GM18909 (cell line): ENCODE measurements around the gene DDHD1.

Source experiments
- ATAC-seq: cut with Tn5 transposase; IDR thresholded peaks from one replicate; pipeline ENCODE4 v1.9.1; 2021; ENCODE audit warnings: mild to moderate bottlenecking; ENCODE audit not compliant: unreplicated experiment, poor library complexity

Gene DDHD1

GRCh38 chr14:53002576-53002975 is 150.5 kb downstream of the DDHD1 start:
- ATAC-seq: no peak

GRCh38 chr14:53001787-53002378 is 151.2 kb downstream of the DDHD1 start:
- no peak for ATAC-seq

GRCh38 chr14:52998376-52999015 is 154.6 kb downstream of the DDHD1 start:
- no peak for ATAC-seq

- ATAC-seq: no peak
These were observed 156.6 kb downstream of the DDHD1 start for GRCh38 chr14:52996493-52996892.

GRCh38 chr14:52995998-52996397 is 157.1 kb downstream of the DDHD1 start:
- no peak for ATAC-seq

- ATAC-seq: no peak
These were observed 160.8 kb downstream of the DDHD1 start for GRCh38 chr14:52992236-52992870.

- no peak for ATAC-seq
These were observed 165.0 kb downstream of the DDHD1 start for GRCh38 chr14:52988139-52988538.

- no peak for ATAC-seq
These were observed 165.6 kb downstream of the DDHD1 start for GRCh38 chr14:52987514-52987913.

- ATAC-seq: no peak
These were observed 166.1 kb downstream of the DDHD1 start for GRCh38 chr14:52987042-52987441.
